AG09309 (cell line): ENCODE results near the gene VWA5B1.

ENCODE experiments used
- DNase-seq: peaks from one replicate; pipeline ENCODE4 v3.0.0-alpha.2; 2010; ENCODE audit warnings: low read depth
- H3K4me3 ChIP-seq: 2 replicates; pipeline ENCODE4 v1.5.1; 2011; ENCODE audit warnings: mild to moderate bottlenecking, low read depth, low read length, moderate library complexity; ENCODE audit not compliant: control insufficient read depth
- TF ChIP-seq, protein P1 (sequence below): IDR thresholded peaks from 2 replicates; pipeline ENCODE4 v1.5.1; 2011; ENCODE audit warnings: mild to moderate bottlenecking, low read depth, low read length, inconsistent platforms; ENCODE audit not compliant: insufficient read depth, control insufficient read depth; ENCODE audit errors: missing control alignments

Gene VWA5B1

DNA sequence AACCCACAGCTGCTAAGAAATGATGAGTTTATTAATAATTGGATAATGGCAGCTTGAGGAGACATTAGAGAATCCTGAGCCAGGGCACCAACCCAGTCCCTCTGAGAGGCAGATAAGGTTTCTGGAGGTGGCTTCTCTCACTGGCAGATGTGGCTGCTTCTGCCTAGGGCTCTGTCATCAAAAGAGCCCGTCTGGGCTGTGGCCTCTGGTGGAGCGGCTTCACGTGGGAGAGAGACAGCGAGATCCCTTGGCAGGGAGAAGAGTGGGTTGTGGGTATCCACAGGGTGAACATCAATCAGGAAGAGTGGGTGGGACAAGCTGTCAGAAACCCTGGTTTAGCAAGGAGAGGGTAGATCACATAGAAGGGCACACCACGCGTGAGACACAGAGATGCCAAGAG is 30.0 kb downstream of the VWA5B1 start:
- TF ChIP-seq, protein P1, sequence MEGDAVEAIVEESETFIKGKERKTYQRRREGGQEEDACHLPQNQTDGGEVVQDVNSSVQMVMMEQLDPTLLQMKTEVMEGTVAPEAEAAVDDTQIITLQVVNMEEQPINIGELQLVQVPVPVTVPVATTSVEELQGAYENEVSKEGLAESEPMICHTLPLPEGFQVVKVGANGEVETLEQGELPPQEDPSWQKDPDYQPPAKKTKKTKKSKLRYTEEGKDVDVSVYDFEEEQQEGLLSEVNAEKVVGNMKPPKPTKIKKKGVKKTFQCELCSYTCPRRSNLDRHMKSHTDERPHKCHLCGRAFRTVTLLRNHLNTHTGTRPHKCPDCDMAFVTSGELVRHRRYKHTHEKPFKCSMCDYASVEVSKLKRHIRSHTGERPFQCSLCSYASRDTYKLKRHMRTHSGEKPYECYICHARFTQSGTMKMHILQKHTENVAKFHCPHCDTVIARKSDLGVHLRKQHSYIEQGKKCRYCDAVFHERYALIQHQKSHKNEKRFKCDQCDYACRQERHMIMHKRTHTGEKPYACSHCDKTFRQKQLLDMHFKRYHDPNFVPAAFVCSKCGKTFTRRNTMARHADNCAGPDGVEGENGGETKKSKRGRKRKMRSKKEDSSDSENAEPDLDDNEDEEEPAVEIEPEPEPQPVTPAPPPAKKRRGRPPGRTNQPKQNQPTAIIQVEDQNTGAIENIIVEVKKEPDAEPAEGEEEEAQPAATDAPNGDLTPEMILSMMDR: no peak
- no peak overlapping the region for H3K4me3 ChIP-seq
- DNase-seq: no peak

DNA sequence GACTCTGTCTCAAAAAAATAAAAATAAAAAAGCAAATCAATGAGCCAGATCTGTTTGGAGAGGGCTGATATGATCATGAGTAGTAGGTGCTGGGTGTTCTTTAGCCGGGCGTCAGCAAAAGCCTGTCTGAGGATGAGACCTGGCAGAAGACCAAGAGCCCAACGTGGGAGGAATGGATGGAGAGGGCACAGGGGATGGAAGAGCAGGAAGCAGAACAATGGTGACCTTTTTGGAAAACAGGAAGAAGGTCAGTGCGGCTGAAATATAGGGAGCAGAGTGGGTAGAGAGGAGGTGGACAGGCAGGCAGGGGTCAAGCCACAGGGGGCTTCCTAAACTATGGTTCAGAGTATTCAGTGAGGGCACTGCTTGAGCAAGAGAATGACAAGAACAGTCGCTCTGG is 30.9 kb downstream of the VWA5B1 start:
- TF ChIP-seq, protein P1: no peak
- H3K4me3 ChIP-seq: no peak overlapping the region
- DNase-seq: no peak

DNA sequence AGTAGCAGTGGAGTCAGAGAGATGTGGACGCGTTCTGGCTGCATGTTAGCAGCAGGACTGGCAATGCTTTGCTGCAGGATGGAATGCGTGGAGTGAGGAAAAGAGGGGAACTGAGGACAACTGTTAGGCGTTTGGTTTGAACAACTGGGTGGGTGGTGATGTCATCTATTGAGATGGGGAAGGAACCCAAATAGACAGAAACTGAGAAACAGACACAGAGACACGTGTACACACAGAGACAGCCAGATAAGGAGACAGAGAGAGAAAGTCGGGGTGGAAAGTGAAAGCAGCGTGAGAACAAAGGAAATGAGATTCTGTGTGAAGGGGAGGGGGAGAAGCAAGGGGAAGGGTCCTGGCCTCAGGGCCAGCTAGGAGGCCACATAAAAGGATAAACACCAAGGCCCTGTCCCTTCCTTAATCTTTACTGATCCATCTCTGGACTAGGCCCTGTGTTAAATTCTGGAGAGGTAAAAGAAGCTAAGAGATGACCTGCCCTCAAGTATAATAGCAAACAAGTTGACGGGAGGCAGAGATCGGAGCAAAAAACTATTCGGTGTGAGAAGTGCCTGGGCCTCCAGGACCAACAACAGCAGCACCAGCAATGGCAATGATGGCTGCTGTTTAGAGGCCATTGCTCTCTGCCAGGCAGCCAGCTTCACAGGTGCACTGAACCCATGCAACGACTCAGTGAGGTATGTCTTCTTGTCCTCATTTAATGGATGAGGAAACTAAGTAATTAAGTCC is 31.6 kb downstream of the VWA5B1 start:
- DNase-seq: no peak
- TF ChIP-seq, protein P1: no peak
- H3K4me3 ChIP-seq: no peak overlapping the region

DNA sequence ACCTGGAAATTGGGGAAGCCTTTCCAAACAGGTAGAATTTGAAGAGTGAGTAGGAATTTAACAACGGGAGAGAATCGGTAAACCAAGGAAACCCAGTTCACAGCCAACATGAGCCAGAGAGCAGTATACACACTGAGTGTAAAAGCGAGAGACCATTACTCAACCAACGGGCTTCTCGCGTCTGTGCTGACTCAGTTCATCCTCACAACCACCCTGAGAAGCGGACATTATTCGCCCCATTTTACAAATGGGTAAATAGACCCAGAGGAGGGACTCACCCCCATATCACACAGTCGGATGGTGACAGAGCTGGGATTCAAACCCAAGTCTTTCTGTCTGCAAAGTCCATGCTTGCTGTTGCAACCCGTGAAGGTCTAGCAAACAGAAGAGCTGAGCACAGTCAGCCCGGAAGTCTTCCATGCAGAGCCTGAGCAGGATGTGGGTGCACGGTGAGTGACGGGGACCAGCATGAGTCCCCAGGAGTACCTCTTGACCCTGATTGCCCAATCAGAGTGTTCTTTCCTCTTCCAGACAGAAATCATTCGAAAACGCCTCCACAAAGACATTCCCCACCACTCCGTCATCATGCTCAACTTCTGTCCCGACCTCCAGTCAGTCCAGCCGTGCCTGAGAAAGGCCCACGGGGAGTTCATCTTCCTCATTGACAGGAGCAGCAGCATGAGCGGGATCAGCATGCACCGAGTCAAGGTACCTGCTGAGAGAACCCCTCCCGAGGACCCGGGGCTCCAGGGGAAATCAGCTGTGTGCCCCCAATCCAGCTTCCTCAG is 32.3 kb downstream of the VWA5B1 start:
- peak; percentile 8 for DNase-seq
- no peak overlapping the region for H3K4me3 ChIP-seq
- TF ChIP-seq, protein P1: no peak

DNA sequence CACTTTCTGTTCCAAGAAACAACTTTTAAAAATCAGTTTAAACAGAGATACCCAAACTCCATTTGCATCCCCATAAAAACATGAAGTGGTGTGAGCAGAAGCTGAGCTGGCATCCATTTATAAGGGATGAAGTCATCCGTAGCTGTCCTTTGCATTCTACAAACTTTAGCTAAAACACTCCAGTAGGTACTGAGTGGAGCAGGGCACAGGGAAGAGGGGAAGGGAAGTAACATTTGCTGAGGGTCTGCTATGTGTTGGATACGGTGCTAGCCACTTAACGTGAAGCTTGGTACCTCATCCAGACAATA is 32.9 kb downstream of the VWA5B1 start:
- DNase-seq: no peak
- TF ChIP-seq, protein P1: no peak
- H3K4me3 ChIP-seq: no peak overlapping the region

DNA sequence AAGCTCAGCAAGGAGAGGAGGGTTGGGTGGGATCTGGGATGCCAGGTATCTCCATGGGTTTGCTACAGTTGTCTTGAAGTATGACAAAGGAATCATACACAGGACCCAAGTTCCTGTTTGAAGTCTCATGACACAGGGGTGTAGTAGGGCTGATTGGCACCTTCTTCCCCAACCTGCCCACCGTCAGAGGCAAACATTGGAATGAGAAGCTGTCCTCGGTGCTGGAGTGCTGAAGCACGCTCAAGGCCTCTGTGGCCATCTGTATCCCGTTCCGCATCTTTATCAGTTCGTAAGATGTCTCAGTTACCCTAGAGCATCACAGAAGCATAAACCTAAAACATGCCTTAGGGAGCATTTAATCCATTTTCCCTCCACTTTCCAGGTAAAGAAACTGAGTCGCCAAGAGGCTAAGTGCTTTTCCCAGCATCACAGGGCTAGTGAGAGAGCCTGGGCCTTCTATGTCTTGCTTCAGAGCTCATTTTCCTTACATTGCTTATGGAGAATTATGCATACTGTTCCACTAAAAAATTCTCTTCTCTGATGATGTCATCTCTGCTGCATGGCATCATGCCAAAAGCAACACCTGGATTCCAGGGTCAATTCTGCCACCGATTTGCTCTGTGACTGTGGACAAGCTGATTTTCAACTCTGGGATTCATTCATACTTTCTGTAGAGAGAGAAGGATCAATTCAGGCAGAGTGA is 34.2 kb downstream of the VWA5B1 start:
- TF ChIP-seq, protein P1: no peak
- H3K4me3 ChIP-seq: no peak overlapping the region
- no peak for DNase-seq
